GM23248 (cell line): ENCODE measurements around the gene ZNF544. TPM values are rescaled to one million over a fixed set of nuclear protein-coding genes. Genes with fewer than 3 reads are reported as not detected.

Experiments used
- DNase-seq: peaks from one replicate; pipeline ENCODE4 v3.0.0-alpha.2; 2015
- H2AFZ ChIP-seq: fragments of 200-600 bp; sonication (generic); 2 replicates; pipeline ENCODE4 v1.6.1; 2016; ENCODE audit warnings: antibody characterized with exemption
- H3F3A ChIP-seq: fragments of 200-600 bp; sonication (generic); 2 replicates; pipeline ENCODE4 v1.6.1; 2016; ENCODE audit warnings: mild to moderate bottlenecking, antibody characterized with exemption, mixed run types; ENCODE audit not compliant: insufficient read depth
- H3K27ac ChIP-seq: fragments of 200-600 bp; sonication (generic); 2 replicates; pipeline ENCODE4 v1.5.1; 2016; ENCODE audit warnings: mild to moderate bottlenecking
- H3K27me3 ChIP-seq: fragments of 200-600 bp; sonication (generic); replicated peaks from 2 replicates; pipeline ENCODE4 v1.6.1; 2016; ENCODE audit warnings: mild to moderate bottlenecking; ENCODE audit not compliant: insufficient read depth
- H3K36me3 ChIP-seq: fragments of 200-600 bp; sonication (generic); 2 replicates; pipeline ENCODE4 v1.6.1; 2016; ENCODE audit warnings: low read depth, mild to moderate bottlenecking
- H3K4me1 ChIP-seq: fragments of 200-600 bp; sonication (generic); 2 replicates; pipeline ENCODE4 v1.6.1; 2016; ENCODE audit warnings: mild to moderate bottlenecking; ENCODE audit not compliant: insufficient read depth
- H3K4me2 ChIP-seq: fragments of 200-600 bp; sonication (generic); one replicate; pipeline ENCODE4 v1.6.1; 2016; ENCODE audit warnings: mild to moderate bottlenecking; ENCODE audit not compliant: unreplicated experiment
- H3K4me3 ChIP-seq: fragments of 200-600 bp; sonication (generic); 2 replicates; pipeline ENCODE4 v1.5.1; 2016; ENCODE audit warnings: mild to moderate bottlenecking
- H3K79me2 ChIP-seq: fragments of 200-600 bp; sonication (generic); 2 replicates; pipeline ENCODE4 v1.6.1; 2016; ENCODE audit warnings: mild to moderate bottlenecking; ENCODE audit not compliant: insufficient read depth
- H3K9ac ChIP-seq: fragments of 200-600 bp; sonication (generic); 2 replicates; pipeline ENCODE4 v1.6.1; 2016; ENCODE audit warnings: mild to moderate bottlenecking
- H3K9me2 ChIP-seq: fragments of 200-600 bp; sonication (generic); 2 replicates; pipeline ENCODE4 v1.6.1; 2016; ENCODE audit warnings: mixed run types, mild to moderate bottlenecking, moderate library complexity; ENCODE audit not compliant: insufficient read depth
- H3K9me3 ChIP-seq: fragments of 200-600 bp; sonication (generic); one replicate; pipeline ENCODE4 v1.6.1; 2017; ENCODE audit warnings: low read depth
- H4K20me1 ChIP-seq: fragments of 200-600 bp; sonication (generic); 2 replicates; pipeline ENCODE4 v1.6.0; 2016; ENCODE audit not compliant: insufficient read depth
- EZH2 ChIP-seq: fragments of 200-600 bp; sonication (generic); IDR thresholded peaks from 2 replicates; pipeline ENCODE4 v1.6.1; 2018; ENCODE audit warnings: antibody characterized with exemption, mild to moderate bottlenecking; ENCODE audit not compliant: insufficient read depth, poor library complexity, severe bottlenecking
- EZH2phosphoT487 ChIP-seq: fragments of 200-600 bp; sonication (generic); IDR thresholded peaks from 2 replicates; pipeline ENCODE4 v1.6.1; 2018; ENCODE audit warnings: antibody characterized with exemption, moderate library complexity, mild to moderate bottlenecking, low read depth; ENCODE audit not compliant: insufficient read depth
- WGBS, 2 experiments: methylation state at CpG; one replicate each; pipeline ENCODE4 v1.1.6; 2015 to 2017; ENCODE audit warnings: low lambda C conversion rate in 2 of 2, low coverage in 1 of 2; ENCODE audit errors: missing lambda C conversion rate in 2 of 2; 5-methylcytosine and 5-hydroxymethylcytosine counted together
- in situ Hi-C: fragments of 300-500 bp; cut with MboI; formaldehyde crosslinking; loops from 2 replicates; pipeline ENCODE4 v1.15.0; 2020
- polyA plus RNA-seq: library from polyadenylated mRNA; unstranded; fragments of >200 nt; fragmentation: Nextera tagmentation; extraction: Ambion mirVana; gene quantifications from 2 replicates; pipeline ENCODE4 v1.2.1, GENCODE V29; 2016
- total RNA-seq: library from RNA; depleted of rRNA; stranded (reverse); fragments of >200 nt; shearing (Covaris generic); gene quantifications from 2 replicates; pipeline ENCODE4 v1.2.3, GENCODE V29; 2014

The ZNF544 gene
- total and polyA plus RNA-seq, 2 experiments from 2014 or later = 15.9 to 32.0 TPM

DNA sequence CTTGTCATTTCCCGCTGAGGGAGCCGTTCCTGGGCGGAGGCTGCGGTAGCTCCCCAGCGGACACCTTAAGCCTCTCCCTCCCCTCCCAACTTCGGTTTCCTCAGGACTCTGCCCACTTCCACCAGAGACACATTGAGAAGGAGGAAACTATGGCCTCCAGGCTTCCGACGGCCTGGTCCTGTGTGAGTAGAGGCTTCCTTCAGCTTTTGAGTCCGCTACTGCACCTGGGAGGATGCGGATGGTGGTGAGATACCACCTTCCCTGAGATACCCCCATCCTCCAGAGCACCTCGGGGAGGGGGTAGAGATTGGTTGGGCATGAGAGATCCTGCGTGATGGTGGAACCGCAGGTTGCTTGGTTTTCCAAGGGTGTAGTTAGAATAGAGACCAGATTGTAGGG, 44.9 kb upstream of the ZNF544 start:
- peak overlapping the region; percentile 66 for H2AFZ ChIP-seq
- H3K9ac ChIP-seq = peak overlapping the region; percentile 100
- peak overlapping the region; percentile 85 for H3K4me3 ChIP-seq
- peaks cover 14% of the 10 kb centered on the region for H3K9me3 ChIP-seq
- no peaks in the 10 kb centered on the region for H4K20me1 ChIP-seq
- H3F3A ChIP-seq = no peaks in the 10 kb centered on the region
- no peaks in the 10 kb centered on the region for H3K9me2 ChIP-seq
- TF ChIP-seq EZH2phosphoT487 = no peak
- TF ChIP-seq EZH2 = no peak
- peak overlapping the region; percentile 100 for H3K27ac ChIP-seq
- peak overlapping the region; percentile 84 for H3K4me2 ChIP-seq
- H3K4me1 ChIP-seq = no peaks in the 10 kb centered on the region
- in situ Hi-C loops = no loop called here
- WGBS, 2 experiments = 23 to 24% methylated on average over 13 of the region's 13 CpGs
- peaks cover 64% of the 10 kb centered on the region for H3K36me3 ChIP-seq
- no peak for DNase-seq
- peaks cover 81% of the 10 kb centered on the region for H3K79me2 ChIP-seq
- no peaks in the 10 kb centered on the region for H3K27me3 ChIP-seq

DNA sequence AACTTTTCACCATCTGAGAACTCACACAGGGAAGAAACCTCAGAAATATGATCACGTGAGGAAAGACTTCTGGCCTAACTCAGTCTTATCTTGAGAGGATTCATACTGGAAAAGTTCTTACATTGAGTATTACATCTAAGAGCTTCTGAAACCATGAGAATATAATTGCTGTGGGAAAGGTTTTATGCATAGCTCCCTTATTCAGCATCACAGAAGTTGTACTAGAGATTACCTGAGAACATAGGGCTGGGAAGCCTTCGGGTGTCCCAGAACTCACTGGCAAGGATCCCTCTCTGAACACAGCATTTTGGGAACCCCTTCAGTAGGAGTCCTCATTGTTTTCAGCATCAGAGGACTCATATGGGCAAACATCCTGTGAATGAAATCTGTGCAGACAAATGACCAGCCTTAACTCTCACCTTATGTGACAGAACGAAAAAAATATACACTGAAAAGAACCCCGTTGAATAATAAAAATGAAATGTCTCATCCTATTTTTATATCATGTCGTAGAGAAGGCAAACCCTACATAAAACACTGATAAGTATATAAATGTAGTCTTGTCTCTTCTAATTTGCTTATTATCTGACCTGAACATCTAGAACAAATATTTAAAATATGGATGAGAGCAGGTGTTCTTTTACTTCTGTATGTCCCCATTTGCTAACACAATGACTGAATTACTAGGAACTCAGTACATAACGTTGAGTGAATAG, 31.7 kb upstream of the ZNF544 start:
- Histone ChIP-seq H3K36me3 (peaks cover 88% of the 10 kb centered on the region), H2AFZ (no peak overlapping the region), H3K9me2 (no peaks in the 10 kb centered on the region), H3K27me3 (no peaks in the 10 kb centered on the region), H3K9ac (no peak overlapping the region), H3K4me1 (no peaks in the 10 kb centered on the region), H3K4me2 (no peak overlapping the region), H3K27ac (no peak overlapping the region), H3K9me3 (peaks cover 24% of the 10 kb centered on the region), H3F3A (peaks cover 24% of the 10 kb centered on the region), H3K79me2 (peaks cover 32% of the 10 kb centered on the region), H4K20me1 (no peaks in the 10 kb centered on the region), H3K4me3 (no peak overlapping the region)
- in situ Hi-C loops = no loop called here
- no peak for TF ChIP-seq EZH2
- TF ChIP-seq EZH2phosphoT487 = no peak
- peak; percentile 24 for DNase-seq
- WGBS, 2 experiments = 86 to 91% methylated on average over 6 of the region's 6 CpGs

DNA sequence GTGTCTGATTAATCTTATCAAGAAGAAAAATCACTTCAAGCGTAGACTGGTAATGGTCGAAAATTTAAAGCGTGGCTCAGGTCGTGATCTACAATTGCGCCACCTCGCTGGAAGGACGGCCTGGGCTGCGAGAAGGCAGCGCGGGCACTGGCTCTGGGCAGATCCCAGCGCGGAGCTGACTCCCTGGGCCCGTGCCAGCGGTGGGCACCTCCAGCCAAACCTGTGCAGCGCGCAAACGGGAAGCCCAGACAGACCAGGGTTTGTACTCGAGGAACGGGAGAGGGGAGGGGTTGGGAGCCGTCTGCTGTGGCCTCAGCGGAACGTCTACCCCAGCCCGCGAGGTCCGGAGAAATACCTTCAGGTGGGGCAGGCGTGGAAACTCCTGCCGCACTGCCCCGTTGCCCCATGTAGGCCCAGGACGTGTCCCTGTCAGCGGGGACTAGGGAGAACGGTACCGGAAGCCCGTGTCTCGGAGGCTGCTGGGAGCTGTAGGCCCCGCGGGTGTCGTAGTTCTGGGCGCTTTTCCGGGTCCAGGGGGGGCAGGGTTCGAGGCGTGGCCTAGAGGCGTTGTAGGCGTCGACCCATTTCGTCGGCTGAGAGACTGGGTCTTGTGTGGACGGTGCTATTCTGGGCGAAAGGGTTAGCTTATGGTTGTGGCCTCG, 24.8 kb upstream of the ZNF544 start:
- Histone ChIP-seq H3F3A (peaks cover 4% of the 10 kb centered on the region; the same call in 1 of the 2 replicates), H4K20me1 (no peaks in the 10 kb centered on the region), H3K9me2 (no peaks in the 10 kb centered on the region), H3K9me3 (peaks cover 22% of the 10 kb centered on the region), H2AFZ (no peak overlapping the region), H3K79me2 (peaks cover 21% of the 10 kb centered on the region; the same call in 1 of the 2 replicates), H3K36me3 (peaks cover 74% of the 10 kb centered on the region), H3K9ac (no peak overlapping the region), H3K4me2 (no peak overlapping the region), H3K27ac (no peak overlapping the region), H3K27me3 (no peaks in the 10 kb centered on the region), H3K4me1 (no peaks in the 10 kb centered on the region), H3K4me3 (no peak overlapping the region)
- DNase-seq = no peak
- in situ Hi-C loops = no loop called here
- TF ChIP-seq EZH2 (no peak), EZH2phosphoT487 (no peak)
- 36 to 39% methylated on average over 42 to 49 of the region's 49 CpGs for WGBS, 2 experiments

DNA sequence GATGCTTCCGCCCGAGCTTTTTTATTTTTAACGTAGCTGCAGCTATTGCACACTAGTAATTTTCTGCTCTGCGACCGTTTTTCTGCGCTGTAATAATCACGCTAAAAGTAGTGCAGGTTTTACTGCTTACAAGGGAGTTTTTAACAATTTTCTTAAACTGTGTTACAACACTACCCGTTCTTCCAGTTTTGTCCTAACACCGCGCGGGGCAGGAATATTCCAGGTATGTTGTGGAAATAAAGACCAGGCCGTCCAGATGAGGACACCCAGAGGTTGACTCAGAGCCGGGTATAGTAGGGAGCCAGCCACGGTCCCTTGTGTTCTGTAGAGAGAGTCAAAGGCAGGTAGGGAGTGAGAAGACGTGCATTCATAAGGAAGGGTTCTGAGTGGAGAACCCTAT, 24.1 kb upstream of the ZNF544 start:
- H3K27me3 ChIP-seq = no peaks in the 10 kb centered on the region
- H3K79me2 ChIP-seq = peaks cover 19% of the 10 kb centered on the region; the same call in 1 of the 2 replicates
- no peak overlapping the region for H2AFZ ChIP-seq
- no peak for TF ChIP-seq EZH2
- TF ChIP-seq EZH2phosphoT487 = no peak
- H3K4me2 ChIP-seq = no peak overlapping the region
- H3K27ac ChIP-seq = no peak overlapping the region
- no peak for DNase-seq
- H3K9ac ChIP-seq = no peak overlapping the region
- H3F3A ChIP-seq = peaks cover 4% of the 10 kb centered on the region; the same call in 1 of the 2 replicates
- in situ Hi-C loops = no loop called here
- H3K36me3 ChIP-seq = peaks cover 72% of the 10 kb centered on the region
- 47 to 53% methylated on average over 15 of the region's 15 CpGs for WGBS, 2 experiments
- H3K9me3 ChIP-seq = peaks cover 21% of the 10 kb centered on the region
- H4K20me1 ChIP-seq = no peaks in the 10 kb centered on the region
- H3K4me1 ChIP-seq = no peaks in the 10 kb centered on the region
- no peaks in the 10 kb centered on the region for H3K9me2 ChIP-seq
- H3K4me3 ChIP-seq = no peak overlapping the region
